VCaP (cell line): ENCODE measurements around the gene HOMEZ.
A peak's percentile ranks its signal among the peaks of the same experiment; 100 is the strongest.

ENCODE experiments used
- H3K27ac ChIP-seq: fragments of 450-650 bp; 2 replicates; pipeline ENCODE4 v1.5.1; 2017
- TF ChIP-seq, protein P1 (sequence below): fragments of 450-650 bp; conservative IDR thresholded peaks from 2 replicates; pipeline ENCODE4 v1.5.1; 2017; ENCODE audit warnings: mild to moderate bottlenecking, moderate library complexity

HOMEZ gene

GRCh38 chr14:23301969-23302289 is 16.0 kb upstream of the HOMEZ start:
- peak overlapping the region; percentile 92 for H3K27ac ChIP-seq
- TF ChIP-seq, protein P1, sequence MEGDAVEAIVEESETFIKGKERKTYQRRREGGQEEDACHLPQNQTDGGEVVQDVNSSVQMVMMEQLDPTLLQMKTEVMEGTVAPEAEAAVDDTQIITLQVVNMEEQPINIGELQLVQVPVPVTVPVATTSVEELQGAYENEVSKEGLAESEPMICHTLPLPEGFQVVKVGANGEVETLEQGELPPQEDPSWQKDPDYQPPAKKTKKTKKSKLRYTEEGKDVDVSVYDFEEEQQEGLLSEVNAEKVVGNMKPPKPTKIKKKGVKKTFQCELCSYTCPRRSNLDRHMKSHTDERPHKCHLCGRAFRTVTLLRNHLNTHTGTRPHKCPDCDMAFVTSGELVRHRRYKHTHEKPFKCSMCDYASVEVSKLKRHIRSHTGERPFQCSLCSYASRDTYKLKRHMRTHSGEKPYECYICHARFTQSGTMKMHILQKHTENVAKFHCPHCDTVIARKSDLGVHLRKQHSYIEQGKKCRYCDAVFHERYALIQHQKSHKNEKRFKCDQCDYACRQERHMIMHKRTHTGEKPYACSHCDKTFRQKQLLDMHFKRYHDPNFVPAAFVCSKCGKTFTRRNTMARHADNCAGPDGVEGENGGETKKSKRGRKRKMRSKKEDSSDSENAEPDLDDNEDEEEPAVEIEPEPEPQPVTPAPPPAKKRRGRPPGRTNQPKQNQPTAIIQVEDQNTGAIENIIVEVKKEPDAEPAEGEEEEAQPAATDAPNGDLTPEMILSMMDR = no peak

- H3K27ac ChIP-seq = peak overlapping the region; percentile 92
- TF ChIP-seq, protein P1 = peak; percentile 88
Observed at GRCh38 chr14:23301288-23301968, 15.5 kb upstream of the HOMEZ start.

DNA sequence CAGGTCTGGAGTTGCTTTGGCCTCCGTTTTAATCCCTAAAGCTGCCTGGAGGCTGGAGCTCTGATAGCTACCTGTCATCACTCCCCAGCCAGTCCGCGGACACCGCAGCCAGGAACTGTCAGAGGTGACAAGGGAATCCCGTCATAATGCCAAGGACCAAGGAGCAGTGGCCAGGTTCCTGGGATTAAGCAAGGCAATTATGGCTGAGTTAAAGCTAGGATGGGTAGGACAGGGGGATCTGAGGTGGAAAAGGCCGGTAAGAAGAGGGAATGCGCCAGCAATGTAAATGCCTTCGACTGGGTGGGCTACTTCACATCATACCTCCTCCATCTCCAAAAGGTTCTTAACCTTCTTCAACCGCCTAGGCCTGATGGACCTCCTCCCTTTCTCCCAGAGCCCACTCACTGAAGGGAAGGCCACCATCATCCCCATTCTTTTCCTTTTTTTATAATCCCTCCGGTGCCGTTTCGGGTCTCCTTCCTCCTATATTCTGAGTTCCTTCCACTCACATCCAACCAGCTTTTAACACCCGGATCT is 14.8 kb upstream of the HOMEZ start:
- H3K27ac ChIP-seq = peak overlapping the region; percentile 92
- TF ChIP-seq, protein P1 = no peak

DNA sequence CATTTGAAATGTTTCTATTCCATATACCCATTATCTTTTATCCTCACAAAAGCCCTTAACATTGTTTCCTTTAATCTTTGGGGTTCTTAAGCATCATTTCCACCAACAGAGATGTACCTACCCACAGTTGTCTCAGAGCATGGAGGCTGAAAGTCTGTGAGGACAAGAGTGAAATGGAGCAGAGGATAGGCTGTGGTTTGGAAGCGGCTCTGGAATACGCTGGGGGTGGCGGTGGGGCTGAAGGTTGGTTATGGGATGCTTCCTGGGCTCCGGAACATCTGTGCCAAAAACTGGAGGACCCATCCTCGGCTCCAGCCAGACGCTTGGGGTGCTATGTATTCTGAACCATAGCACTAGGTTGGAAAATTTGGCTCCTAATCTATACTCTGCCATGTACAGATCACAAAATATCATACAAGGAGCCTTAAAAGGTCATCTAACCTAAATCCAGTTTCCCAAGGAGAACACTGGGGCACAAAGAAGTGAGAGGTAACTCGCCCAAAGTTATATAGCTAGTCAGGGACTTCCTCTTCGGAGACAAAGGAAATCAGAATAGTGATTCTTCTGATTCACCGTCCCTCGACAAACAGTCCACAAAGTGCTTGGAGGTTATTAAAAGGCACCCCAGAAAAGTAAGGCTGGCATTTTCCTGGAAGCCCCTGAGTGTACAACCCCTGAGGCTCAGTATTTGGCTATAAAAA is 14.2 kb upstream of the HOMEZ start:
- H3K27ac ChIP-seq = peak overlapping the region; percentile 92
- TF ChIP-seq, protein P1 = no peak

DNA sequence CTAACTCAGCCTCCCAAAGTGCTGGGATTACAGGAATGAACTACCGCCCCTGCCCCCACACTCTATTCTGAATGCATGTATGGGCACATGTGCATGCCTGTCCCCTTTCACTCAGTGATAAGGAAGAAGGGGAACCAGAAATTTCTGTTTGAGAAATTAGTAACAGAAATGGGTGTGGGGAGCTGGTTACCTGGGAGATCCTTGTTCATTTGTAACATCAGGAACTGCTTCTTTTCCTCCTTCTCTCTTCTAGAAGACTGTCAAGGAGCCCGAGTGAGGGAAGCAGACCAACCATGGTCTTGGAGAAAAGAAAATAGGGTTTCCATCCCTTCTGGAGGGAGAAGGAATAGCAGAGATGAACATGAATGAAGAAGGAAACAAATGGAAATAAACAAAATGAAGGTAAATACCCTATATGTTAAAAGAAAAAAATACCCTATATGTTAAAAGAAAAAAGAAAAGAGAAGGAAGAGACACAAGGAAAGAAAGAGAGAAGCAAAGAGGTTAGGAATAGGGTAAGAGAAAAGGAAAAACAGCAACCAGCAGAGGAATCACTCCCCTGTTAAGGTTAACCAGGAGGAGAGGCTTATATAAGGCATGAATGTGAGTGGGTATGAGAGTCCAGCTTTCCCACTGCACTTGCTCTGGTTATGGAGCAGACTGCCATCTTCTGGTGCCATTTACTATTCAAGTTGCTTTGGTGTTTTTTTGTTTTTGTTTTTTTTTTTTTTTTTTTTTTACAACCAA is 13.5 kb upstream of the HOMEZ start:
- H3K27ac ChIP-seq = peak overlapping the region; percentile 92

GRCh38 chr14:23297611-23298277 is 11.8 kb upstream of the HOMEZ start:
- TF ChIP-seq, protein P1 = no peak

More for the DNA sequence above, 13.5 kb upstream of the HOMEZ start:
- TF ChIP-seq, protein P1 = peak; percentile 58

More at GRCh38 chr14:23297611-23298277, 11.8 kb upstream of the HOMEZ start:
- no peak overlapping the region for H3K27ac ChIP-seq
